Measurements from ENCODE around the gene FGB.

DNA sequence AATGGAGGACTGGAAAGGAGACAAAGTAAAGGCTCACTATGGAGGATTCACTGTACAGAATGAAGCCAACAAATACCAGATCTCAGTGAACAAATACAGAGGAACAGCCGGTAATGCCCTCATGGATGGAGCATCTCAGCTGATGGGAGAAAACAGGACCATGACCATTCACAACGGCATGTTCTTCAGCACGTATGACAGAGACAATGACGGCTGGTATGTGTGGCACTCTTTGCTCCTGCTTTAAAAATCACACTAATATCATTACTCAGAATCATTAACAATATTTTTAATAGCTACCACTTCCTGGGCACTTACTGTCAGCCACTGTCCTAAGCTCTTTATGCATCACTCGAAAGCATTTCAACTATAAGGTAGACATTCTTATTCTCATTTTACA is 6.8 kb downstream of the FGB start:
- TF ChIP-seq POLR2AphosphoS5 (IDR thresholded peaks at IDR 0.05; ENCODE audit: low read depth, low read length): no peak
- no peak for TF ChIP-seq FOXP1 (IDR thresholded peaks at IDR 0.05)
- no peak for TF ChIP-seq FOXP1 (CRISPR knock-in tag; IDR thresholded peaks at IDR 0.05)
- TF ChIP-seq TFDP1 (CRISPR knock-in tag; IDR thresholded peaks at IDR 0.05; ENCODE audit: borderline replicate concordance): no peak
- no peak for TF ChIP-seq MED13 (CRISPR knock-in tag; IDR thresholded peaks at IDR 0.05)
- TF ChIP-seq, protein P1, sequence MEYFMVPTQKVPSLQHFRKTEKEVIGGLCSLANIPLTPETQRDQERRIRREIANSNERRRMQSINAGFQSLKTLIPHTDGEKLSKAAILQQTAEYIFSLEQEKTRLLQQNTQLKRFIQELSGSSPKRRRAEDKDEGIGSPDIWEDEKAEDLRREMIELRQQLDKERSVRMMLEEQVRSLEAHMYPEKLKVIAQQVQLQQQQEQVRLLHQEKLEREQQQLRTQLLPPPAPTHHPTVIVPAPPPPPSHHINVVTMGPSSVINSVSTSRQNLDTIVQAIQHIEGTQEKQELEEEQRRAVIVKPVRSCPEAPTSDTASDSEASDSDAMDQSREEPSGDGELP (IDR thresholded peaks at IDR 0.05; ENCODE audit: borderline replicate concordance, low read depth): no peak
- no peak for TF ChIP-seq ZFX (CRISPR knock-in tag; IDR thresholded peaks at IDR 0.05; ENCODE audit: low read depth)
- no peak for TF ChIP-seq ZNF737 (CRISPR knock-in tag; IDR thresholded peaks at IDR 0.05; ENCODE audit: borderline replicate concordance)
- TF ChIP-seq POLR2A (IDR thresholded peaks at IDR 0.05; ENCODE audit: insufficient read depth in 1 of 2, low read depth in 2 of 2, low read length in 2 of 2): no peak
- TF ChIP-seq ZNF326 (CRISPR knock-in tag; IDR thresholded peaks at IDR 0.05; ENCODE audit: borderline replicate concordance): no peak
- no peak for TF ChIP-seq ZNF672 (CRISPR knock-in tag; IDR thresholded peaks at IDR 0.05)
- TF ChIP-seq ZNF33B (CRISPR knock-in tag; IDR thresholded peaks at IDR 0.05): no peak
- TF ChIP-seq, protein P2, sequence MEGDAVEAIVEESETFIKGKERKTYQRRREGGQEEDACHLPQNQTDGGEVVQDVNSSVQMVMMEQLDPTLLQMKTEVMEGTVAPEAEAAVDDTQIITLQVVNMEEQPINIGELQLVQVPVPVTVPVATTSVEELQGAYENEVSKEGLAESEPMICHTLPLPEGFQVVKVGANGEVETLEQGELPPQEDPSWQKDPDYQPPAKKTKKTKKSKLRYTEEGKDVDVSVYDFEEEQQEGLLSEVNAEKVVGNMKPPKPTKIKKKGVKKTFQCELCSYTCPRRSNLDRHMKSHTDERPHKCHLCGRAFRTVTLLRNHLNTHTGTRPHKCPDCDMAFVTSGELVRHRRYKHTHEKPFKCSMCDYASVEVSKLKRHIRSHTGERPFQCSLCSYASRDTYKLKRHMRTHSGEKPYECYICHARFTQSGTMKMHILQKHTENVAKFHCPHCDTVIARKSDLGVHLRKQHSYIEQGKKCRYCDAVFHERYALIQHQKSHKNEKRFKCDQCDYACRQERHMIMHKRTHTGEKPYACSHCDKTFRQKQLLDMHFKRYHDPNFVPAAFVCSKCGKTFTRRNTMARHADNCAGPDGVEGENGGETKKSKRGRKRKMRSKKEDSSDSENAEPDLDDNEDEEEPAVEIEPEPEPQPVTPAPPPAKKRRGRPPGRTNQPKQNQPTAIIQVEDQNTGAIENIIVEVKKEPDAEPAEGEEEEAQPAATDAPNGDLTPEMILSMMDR (CRISPR knock-in tag; IDR thresholded peaks at IDR 0.05): no peak
- TF ChIP-seq RNF219 (CRISPR knock-in tag; IDR thresholded peaks at IDR 0.05): no peak
- no peak for TF ChIP-seq STAG1 (CRISPR knock-in tag; IDR thresholded peaks at IDR 0.05)
